SK-N-MC (cell line): ENCODE results near the gene B3GALT5.

Experiments used
- DNase-seq: peaks from one replicate; pipeline ENCODE4 v3.0.0-alpha.2; 2011; ENCODE audit warnings: low read depth, low spot score
- H3K27ac ChIP-seq: fragments of 200-600 bp; sonication (generic); 2 replicates; pipeline ENCODE4 v1.5.1; 2016; ENCODE audit warnings: mixed run types
- H3K36me3 ChIP-seq: fragments of 200-600 bp; sonication (generic); 2 replicates; pipeline ENCODE4 v1.6.1; 2017; ENCODE audit warnings: antibody characterized with exemption, low read length, mixed read lengths; ENCODE audit not compliant: insufficient read depth
- H3K4me3 ChIP-seq: fragments of 200-600 bp; sonication (generic); 2 replicates; pipeline ENCODE4 v1.5.1; 2016
- H3K9ac ChIP-seq: fragments of 200-600 bp; sonication (generic); 2 replicates; pipeline ENCODE4 v1.8.0; 2017; ENCODE audit warnings: mixed run types, mixed read lengths; ENCODE audit not compliant: insufficient read length
- H3K9me3 ChIP-seq: fragments of 200-600 bp; sonication (generic); 2 replicates; pipeline ENCODE4 v1.6.1; 2017; ENCODE audit warnings: low read depth, mild to moderate bottlenecking, antibody characterized with exemption, low read length, moderate library complexity, mixed read lengths
- EZH2 ChIP-seq: fragments of 200-600 bp; sonication (generic); IDR thresholded peaks from one replicate; pipeline ENCODE4 v1.6.1; 2017; ENCODE audit warnings: antibody characterized with exemption
- FOXP2 ChIP-seq: optimal IDR thresholded peaks from 2 replicates; pipeline ENCODE3; 2011; ENCODE audit warnings: mild to moderate bottlenecking, moderate library complexity; ENCODE audit not compliant: insufficient read depth; ENCODE audit errors: extremely low read length, control extremely low read depth
- POLR2AphosphoS5 ChIP-seq: IDR thresholded peaks from 2 replicates; pipeline ENCODE4 v1.6.1; 2012; ENCODE audit warnings: mild to moderate bottlenecking, low read depth, low read length, borderline replicate concordance

B3GALT5 gene

DNA sequence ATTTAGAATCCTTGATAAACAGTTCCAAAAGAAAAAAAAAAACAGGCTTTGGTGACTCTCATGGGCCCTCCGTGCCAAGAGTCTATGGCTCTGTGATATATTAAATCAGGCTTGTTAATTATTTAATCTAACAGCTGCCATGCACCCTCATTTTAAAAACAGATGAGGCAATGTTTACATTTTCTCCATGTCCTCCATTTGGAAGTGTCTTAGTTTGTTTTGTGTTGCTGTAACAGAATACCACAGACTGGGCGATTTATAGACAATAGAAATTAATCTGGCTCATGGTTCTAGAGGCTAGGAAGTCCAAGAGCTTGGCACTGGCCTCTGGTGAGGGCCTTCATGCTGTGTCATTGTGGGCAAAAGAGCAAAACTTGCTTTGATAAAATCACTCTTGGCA, 58.0 kb downstream of the B3GALT5 start:
- DNase-seq: no peak
- Histone ChIP-seq H3K36me3 (no peaks in the 10 kb centered on the region), H3K9ac (no peak overlapping the region), H3K4me3 (no peak overlapping the region), H3K27ac (no peak overlapping the region), H3K9me3 (no peaks in the 10 kb centered on the region)
- TF ChIP-seq EZH2: no peak
- no peak for TF ChIP-seq FOXP2
- no peak for TF ChIP-seq POLR2AphosphoS5

DNA sequence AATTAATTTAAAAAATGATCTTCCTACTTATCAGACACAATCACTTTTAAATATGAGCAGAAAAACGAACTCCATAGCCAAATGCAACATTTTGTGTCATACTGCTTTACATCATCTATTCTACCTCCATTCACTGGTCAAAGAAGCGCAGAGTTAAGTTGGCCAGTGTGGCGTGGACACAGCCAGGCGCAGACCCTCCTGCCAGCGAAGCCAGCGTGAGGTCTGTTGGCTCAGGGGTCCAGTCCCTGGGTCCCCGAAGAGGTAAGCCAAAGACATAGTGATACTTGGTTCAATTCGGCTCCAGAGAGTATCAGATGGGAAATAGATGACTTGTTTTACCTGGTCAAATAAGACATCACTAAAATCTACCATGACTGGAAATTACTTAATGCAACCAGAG, 59.2 kb downstream of the B3GALT5 start:
- Histone ChIP-seq H3K9ac (no peak overlapping the region), H3K4me3 (no peak overlapping the region), H3K36me3 (no peaks in the 10 kb centered on the region), H3K27ac (no peak overlapping the region), H3K9me3 (no peaks in the 10 kb centered on the region)
- DNase-seq: no peak
- no peak for TF ChIP-seq EZH2
- no peak for TF ChIP-seq FOXP2
- no peak for TF ChIP-seq POLR2AphosphoS5

DNA sequence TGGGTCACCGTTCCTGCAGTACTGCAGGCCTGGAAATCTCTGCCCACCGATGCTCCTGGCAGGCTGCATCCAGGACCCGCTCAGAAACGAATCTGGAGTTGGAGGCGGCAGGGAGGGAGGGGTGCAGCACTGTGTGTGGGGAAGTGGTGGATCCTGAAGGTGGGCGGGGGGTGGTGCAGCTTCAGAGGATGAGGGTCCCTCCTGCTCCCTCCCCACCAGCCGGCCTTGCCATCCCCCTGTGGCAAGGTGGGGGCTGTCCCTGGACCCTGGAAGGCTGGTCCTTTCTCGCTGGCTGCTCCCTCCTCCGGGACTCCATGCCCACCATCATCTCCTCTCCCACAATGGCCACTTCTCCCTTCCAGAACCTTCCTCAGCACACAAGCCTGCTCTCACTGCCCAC, 60.4 kb downstream of the B3GALT5 start:
- Histone ChIP-seq H3K9ac (no peak overlapping the region), H3K27ac (no peak overlapping the region), H3K4me3 (no peak overlapping the region), H3K9me3 (no peaks in the 10 kb centered on the region), H3K36me3 (no peaks in the 10 kb centered on the region)
- TF ChIP-seq FOXP2 (no peak), POLR2AphosphoS5 (no peak), EZH2 (no peak)
- no peak for DNase-seq

DNA sequence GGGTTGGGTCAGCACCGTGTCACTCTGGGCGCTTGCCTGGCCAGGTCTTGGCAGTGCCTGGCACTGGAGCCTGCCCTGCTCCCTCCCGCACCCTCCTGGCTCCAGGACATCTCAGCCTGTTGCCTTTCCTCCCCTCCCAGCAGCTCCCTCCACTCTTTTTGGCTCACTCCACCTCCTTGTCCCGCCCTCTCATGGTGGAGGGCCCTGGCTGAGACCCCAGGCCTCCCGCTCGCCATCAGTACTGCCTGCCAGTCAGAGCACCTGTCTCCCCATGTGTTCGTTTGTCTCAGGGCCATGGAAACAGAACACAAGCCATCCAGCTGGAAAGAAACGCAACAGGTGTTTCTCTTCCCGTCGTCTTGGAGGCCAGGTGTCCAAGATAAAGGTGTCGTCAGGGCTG, 61.0 kb downstream of the B3GALT5 start:
- TF ChIP-seq FOXP2 (no peak), POLR2AphosphoS5 (no peak), EZH2 (no peak)
- no peak overlapping the region for H3K4me3 ChIP-seq
- H3K9ac ChIP-seq: no peak overlapping the region
- no peaks in the 10 kb centered on the region for H3K9me3 ChIP-seq
- no peak for DNase-seq
- H3K27ac ChIP-seq: no peak overlapping the region
- no peaks in the 10 kb centered on the region for H3K36me3 ChIP-seq

DNA sequence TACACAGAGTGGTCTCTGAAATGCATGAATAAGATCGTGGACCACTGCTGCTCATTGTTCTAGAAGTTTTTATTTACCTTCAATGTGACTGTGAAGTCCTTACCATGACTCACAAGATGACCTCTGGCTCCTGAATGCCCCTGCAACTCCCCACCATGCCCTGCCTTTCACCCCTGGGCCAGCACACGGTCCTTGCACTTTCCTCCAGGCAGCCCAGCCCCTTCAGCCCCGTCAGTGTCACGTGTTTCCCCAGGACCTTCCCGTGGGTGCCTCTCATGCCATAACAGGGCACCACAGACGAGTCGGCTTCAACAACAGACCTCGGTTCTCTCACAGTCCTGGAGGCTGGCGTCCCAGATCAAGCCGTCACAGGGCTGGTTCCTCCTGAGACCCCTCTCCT, 62.1 kb downstream of the B3GALT5 start:
- no peak overlapping the region for H3K27ac ChIP-seq
- no peak overlapping the region for H3K4me3 ChIP-seq
- no peaks in the 10 kb centered on the region for H3K9me3 ChIP-seq
- no peak for DNase-seq
- no peak overlapping the region for H3K9ac ChIP-seq
- no peaks in the 10 kb centered on the region for H3K36me3 ChIP-seq
- TF ChIP-seq FOXP2 (no peak), POLR2AphosphoS5 (no peak), EZH2 (no peak)

DNA sequence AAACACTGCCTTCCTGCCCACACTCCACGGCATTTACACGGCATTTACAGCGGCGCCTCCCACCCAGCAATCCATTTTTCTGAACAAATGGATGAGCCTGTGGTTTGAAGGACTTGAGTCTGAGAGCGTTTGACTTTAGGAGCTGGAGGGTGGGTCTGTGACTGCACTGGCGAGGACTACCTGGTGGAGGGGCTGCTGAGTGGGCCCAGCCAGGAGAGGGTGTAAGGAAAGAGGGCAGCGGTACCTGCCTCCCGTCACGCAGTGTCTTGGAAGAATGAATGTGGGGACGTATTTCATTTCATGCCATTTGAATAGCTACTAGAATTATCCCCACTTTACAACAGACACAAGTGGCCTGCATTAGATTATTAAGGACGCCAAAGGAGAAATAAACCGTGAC, 62.9 kb downstream of the B3GALT5 start:
- Histone ChIP-seq H3K9ac (no peak overlapping the region), H3K9me3 (no peaks in the 10 kb centered on the region), H3K27ac (no peak overlapping the region), H3K4me3 (no peak overlapping the region), H3K36me3 (no peaks in the 10 kb centered on the region)
- TF ChIP-seq EZH2 (no peak), FOXP2 (no peak), POLR2AphosphoS5 (no peak)
- no peak for DNase-seq

DNA sequence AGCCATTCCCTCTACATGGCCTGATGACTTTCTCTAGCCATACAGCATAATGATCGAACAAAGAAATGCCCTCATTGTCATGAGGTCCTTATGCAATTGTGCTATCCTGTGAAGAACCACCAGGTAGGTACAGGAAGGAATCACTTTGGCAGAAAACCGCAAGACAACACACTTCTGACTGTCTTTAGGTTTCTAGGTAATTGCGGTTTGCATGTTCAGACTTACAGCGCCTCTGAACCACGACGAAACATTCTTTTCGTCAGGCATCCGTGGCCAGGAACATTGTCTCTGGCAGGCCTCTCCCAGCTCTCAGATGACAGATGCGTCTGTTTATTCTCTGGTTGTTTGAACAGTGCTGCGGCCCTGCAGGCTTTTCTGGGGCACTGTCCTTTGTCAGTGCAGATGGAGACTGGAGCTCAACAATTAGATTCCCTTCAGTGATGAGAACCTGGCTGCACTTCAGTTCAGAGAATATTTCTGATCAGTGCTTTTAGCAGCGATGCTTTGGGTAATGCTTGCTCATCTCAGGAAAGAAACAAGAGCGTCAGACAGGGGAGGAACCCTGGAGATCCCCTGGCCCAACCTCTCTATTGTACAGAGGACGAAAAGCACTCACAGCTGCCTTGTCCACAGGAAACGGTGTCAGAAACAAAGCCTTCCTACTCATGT, 63.4 kb downstream of the B3GALT5 start:
- Histone ChIP-seq H3K36me3 (no peaks in the 10 kb centered on the region), H3K27ac (no peak overlapping the region), H3K4me3 (no peak overlapping the region), H3K9ac (no peak overlapping the region), H3K9me3 (no peaks in the 10 kb centered on the region)
- DNase-seq: no peak
- TF ChIP-seq FOXP2 (no peak), EZH2 (no peak), POLR2AphosphoS5 (no peak)

DNA sequence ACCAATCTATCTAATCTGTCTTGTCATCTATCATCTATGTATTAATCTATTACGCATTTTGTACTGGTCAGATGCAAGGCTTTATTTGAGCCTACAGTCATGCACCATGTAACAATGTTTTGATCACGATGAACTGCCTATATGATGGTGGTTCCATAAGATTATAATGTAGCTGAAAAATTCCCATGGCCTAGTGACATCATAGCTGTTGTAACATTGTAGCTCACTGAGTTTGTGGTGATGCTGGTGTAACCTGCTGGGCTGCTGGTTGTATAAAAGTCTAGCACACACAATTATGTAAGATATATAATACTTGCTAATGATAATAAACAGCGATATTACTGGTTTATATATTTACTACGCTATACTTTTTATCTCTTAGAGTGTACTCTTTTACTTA, 67.5 kb downstream of the B3GALT5 start:
- no peak for DNase-seq
- no peak overlapping the region for H3K4me3 ChIP-seq
- no peaks in the 10 kb centered on the region for H3K9me3 ChIP-seq
- no peak overlapping the region for H3K9ac ChIP-seq
- TF ChIP-seq FOXP2 (no peak), POLR2AphosphoS5 (no peak), EZH2 (no peak)
- no peak overlapping the region for H3K27ac ChIP-seq
- H3K36me3 ChIP-seq: no peaks in the 10 kb centered on the region

DNA sequence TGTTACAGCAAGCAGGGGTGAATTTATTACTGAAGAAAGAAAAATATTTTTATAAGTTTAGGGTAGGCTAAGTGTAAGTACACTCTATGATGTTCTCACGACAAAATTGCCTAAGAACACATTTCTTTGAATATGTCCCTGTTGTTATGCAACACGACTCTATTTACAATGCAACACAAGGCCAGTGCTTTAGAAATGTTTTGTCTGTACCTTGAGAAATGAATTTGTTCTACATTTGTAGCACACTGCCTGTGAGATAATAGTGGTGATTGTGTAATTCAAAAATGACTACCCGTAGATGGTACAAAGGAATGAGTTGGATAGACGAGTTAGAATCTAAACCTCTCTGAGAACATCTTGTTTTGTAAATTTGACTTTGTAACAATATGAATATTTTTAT, 68.5 kb downstream of the B3GALT5 start:
- no peaks in the 10 kb centered on the region for H3K9me3 ChIP-seq
- no peak overlapping the region for H3K27ac ChIP-seq
- H3K4me3 ChIP-seq: no peak overlapping the region
- H3K9ac ChIP-seq: no peak overlapping the region
- TF ChIP-seq FOXP2 (no peak), POLR2AphosphoS5 (no peak), EZH2 (no peak)
- no peak for DNase-seq
- H3K36me3 ChIP-seq: no peaks in the 10 kb centered on the region
